ENCODE data around the gene TBC1D32.
"Not testable (repeated sequence)": the region's sequence is repeated elsewhere in the genome, so short reads cannot be mapped to it uniquely, and the experiment has no call there.

Gene TBC1D32

GRCh38 chr6:121334299-121335086 lies at the start of gene TBC1D32:
TSS of gene TBC1D32 (minus strand) at chr6:121334480. CDS start at chr6:121334430, 50 bp downstream.
- DNase-seq = peak; percentile 79 to 84

DNA sequence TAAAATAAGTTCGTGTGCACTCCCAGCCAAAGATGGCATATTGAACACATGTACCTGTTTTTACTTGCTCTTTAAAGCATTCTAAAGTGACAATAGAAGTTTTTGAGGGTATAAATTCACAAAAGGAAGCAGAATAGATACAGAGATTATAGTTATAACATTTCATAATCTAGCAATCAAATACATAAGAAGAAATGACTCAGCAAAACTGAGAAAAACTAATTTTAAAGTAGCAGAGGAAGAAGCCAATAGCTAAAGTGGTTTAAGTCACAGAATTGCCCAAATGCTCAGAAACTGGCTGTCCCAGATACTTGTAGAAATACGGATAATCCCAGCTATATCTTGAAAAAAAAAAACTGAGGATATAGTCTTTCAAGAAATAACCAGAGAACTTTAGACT lies 49.2 kb upstream of the TBC1D32 start:
- DNase-seq = no peak

GRCh38 chr6:121382467-121383121 lies 48.3 kb upstream of the TBC1D32 start:
- peak in 1 of 2 experiments; percentile 41 for DNase-seq

DNA sequence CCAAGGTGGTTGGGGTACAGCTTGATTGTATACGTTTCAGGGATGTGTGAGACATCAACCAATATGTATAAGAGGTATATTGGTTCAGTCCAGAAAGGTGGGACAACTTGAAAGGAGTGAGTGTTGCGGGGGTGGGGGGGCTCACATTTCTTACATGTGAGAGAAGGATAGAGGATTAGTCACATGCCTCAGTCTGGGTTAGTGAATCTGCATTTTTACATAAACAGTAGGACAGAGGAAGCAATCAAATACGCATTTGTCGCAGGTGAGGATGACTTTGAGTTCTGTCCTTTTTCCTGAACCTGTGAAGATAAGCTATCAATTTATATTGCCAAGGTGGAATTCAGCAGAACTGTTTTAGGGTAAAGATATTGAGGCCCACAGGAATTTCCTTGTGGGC lies 42.1 kb upstream of the TBC1D32 start:
- no peak for DNase-seq

- not testable (repeated sequence) for DNase-seq
Observed at GRCh38 chr6:121374219-121374618, 39.9 kb upstream of the TBC1D32 start.

DNA sequence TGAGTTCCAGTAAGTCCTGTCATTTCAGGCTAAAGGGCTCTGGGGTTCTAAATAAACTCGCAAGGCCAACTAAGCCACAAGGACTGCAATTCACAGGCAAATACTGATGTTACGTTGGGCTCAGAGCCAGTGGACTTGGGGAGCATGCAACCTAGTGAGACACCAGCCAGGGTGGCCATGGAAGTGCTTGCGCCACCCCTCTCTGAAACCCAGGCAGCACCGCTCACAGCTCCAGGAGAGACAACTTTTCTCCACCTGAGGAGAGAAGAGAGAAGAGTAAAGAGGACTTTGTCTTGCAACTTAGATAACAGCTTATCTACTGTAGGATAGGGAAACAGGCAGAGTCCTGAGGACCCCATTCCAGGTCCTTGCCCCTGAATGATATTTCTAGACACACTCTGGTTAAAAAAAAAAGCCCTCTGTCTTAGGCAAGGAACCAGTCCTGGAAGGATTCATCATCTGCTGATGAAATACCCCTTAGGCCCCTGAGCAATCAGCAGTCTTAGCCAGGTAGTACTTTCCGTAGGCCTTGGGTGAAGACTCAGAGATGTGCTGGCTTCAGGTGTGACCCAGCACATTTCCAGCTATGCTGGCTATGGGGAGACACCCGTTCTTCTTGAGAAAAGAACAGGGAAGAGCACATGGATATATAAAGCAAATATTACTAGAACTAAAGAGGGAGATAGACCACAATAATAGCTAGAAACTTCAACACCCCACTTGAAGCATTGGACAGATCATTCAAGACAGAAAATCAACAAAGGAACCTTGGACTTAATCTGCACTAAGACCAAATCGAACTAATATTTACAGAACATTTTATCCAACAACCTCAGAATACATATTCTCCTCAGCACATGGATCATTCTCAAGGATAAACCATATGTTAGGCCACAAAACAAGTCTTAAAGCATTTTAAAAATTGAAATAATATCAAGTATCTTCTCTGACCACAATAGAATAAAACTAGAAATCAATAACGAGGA lies 31.5 kb upstream of the TBC1D32 start:
- DNase-seq = no peak

DNA sequence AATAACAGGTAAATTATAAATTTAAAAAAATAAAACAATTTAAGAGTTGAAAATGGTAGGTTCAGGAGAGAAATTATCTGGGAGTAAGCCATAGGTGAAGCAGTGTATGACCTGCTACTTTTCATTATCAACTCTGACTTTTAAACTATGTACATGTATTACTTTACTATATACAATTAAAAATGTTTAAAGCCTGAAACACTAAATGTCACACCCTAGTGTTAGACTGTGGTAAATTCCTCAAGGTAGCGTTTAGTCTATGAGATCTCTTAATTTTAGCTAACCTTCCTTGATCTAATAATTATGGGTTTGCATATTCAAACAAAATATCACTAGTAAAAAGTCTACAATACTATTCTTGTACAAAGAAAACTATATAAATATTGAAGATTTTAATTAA lies 22.3 kb upstream of the TBC1D32 start:
- DNase-seq = no peak

DNA sequence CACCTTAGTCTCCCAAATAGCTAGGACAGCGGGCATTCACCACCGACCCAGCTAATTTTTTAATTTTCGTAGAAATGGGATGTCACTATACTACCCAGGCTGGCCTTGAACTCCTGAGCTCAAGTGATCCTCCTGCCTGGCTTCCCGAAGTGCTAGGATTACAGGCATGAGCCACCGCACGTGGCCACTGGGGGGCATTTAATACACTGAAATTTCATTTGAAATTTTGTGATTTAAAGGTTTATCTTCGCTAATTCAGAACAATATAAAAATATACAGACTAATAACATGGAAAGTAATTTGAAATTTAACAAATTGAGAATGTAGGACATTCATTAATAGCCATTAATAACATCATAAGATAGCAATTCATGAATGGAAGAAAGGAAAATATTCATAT lies 20.5 kb upstream of the TBC1D32 start:
- no peak for DNase-seq

DNA sequence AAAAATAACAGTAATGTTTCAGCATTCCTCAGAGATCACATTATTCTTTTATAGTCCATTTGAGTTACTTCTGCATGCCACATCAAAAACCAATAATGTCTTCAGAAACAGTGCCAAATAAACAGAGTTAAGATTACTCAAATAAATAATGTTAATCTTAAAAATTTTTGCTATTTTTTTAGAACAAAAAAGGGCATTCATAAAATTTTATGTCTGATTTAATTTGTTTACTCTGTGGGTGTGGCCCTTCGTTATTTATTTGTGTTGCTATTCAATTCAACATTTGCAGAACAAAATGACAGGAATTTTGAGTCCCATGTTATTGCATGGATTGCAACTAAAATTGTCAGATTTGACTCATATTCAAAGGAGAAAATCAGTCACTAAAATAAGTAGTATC lies 18.7 kb upstream of the TBC1D32 start:
- no peak for DNase-seq

DNA sequence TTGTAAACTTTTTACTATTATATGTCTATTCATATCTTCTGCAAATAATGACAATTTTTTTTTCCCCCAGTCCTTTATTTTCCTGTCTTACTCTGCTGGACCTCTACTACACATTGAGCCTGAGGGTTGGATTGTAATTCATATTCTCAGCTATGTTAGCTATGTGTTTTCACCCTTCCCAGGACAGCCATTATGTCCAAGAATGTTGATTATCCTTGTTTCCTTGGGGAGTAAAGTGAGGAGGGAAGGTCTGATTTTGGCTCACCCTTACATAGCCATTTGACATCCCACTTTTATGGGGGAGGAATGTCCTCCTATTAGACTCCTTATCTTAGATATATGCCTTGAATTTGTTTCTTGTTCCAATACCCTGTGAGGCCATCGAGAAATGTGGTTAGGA lies 17.6 kb upstream of the TBC1D32 start:
- DNase-seq = no peak

DNA sequence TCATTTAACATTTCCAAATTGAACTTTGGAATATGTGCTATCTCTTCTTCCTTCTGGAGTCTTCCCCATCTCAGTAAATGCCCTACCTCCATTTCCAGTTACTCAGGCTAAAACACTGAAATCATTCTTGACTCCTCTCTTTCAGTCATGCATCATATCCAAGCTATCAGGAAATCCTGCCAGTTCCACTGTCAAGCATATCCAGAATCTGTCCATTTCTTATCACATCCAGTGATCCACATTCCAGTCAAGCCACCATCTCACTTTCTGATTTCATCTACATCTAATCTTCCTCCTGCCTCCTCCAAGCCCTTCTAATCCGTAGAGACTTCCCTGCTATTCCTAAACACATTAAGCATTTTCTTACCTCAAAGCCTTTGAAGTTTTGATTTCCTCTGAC lies 15.3 kb upstream of the TBC1D32 start:
- DNase-seq = no peak

DNA sequence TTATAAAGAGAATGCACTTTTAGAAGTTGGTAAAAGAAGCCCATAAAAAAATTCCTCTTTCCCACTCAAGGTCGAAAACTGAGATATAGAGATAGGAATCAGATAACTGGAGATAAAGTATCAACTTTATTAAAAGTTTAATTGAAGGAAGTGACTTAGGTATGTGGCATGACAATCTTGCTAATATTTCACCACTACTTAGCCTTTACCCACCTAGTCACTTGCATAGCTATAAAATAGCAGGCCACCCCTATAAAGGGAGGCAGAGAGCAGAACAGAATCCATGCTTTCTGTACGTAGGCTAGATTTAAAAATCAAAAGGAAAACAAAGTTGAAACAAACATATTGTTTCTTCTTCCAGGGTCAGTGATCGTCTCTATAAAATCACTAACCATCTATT lies 13.2 kb upstream of the TBC1D32 start:
- no peak for DNase-seq

- DNase-seq = no peak
Observed at GRCh38 chr6:121344539-121344938, 10.3 kb upstream of the TBC1D32 start.

GRCh38 chr6:121339639-121340226 lies 5.5 kb upstream of the TBC1D32 start:
- no peak for DNase-seq

- DNase-seq = no peak
Observed at GRCh38 chr6:121338956-121339355, 4.7 kb upstream of the TBC1D32 start.

DNA sequence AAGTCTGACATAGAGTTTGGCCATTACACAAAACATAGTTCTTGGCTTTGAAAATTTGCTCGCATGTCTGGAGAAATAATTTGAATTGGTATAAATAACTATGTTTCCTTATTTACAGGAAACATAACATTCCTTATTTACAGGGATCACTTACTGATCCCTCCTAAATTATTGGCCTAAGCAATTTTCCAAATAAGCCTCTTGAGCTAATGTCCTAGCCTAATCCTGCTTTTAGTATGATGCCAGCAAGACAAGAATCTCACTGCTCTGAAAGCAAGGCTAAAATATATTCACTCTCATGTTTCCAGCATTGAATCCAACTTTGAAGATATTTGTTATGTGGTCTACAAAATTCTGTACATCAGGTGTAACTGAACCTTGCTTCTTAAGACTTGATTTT lies 4.1 kb upstream of the TBC1D32 start:
- DNase-seq = no peak

- peak in 1 of 2 experiments; percentile 9 for DNase-seq
Observed at GRCh38 chr6:121335087-121336008, 1.1 kb upstream of the TBC1D32 start.

DNA sequence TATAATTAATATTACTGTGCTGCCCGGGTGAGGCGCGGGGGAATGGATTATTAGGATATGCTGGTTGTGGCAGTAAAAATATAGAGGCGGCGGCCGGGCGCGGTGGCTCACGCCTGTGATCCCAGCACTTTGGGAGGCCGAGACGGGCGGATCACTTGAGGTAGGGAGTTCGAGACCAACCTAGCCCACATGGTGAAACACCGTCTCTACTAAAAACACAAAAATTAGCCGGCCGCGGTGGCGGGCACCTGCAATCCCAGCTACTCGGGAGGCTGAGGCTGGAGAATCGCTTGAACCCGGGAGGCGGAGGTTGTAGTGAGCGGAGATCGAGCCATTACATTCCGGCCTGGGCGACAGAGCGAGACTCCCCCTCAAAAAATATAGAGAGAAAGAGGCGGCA lies 586 bp downstream of the TBC1D32 start:
- DNase-seq = not testable (repeated sequence)

DNA sequence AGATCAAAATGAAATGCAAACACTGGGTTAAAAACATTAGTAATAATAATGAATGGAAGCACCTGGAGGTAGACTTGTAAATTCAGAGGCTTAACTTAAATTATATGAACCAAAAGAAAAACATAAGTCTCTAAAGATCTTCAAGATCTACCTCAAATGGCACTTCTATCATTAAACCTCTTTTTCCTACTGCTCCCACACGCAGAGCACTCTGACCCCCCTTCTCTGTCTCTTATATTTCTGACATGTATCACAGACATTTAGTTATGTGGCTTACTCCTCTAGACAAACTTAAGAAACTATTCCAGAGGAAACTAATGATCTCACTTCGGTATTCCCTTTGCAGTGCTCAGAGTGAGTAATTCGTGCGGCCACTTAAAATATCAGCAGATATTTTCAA lies 1.1 kb downstream of the TBC1D32 start:
- DNase-seq = no peak

GRCh38 chr6:121330516-121330915 lies 3.8 kb downstream of the TBC1D32 start:
- DNase-seq = no peak

DNA sequence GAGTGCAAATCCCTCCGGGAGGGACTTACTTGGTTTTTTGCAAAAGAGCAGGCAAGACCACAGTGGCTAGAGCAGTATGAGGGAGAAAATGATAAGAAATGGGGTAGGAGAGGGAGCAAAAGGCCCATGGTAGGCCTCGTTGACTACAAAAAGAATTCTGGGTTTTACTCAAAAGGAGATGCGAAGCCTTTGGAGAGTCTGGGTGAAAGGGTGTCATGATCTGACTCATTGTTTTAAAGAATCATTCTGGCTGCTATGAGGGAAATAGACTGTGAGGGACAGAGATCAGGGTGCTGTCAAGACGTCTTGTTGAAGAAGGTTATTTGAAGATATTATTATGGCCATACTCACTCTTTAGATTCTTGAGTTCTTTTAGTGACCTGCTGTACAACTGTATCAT lies 13.0 kb downstream of the TBC1D32 start:
- no peak for DNase-seq

GRCh38 chr6:121319603-121320002 lies 14.7 kb downstream of the TBC1D32 start:
- DNase-seq = no peak

Measured in SHP77 (cell line).